Ovary (tissue), 3 donors: ENCODE measurements around the gene SLIT3.

Source experiments
- EP300 ChIP-seq: sonication (generic); formaldehyde crosslinking; IDR thresholded peaks from one replicate; pipeline ENCODE4 v1.6.1; 2017; ENCODE audit warnings: antibody characterized with exemption
- POLR2A ChIP-seq: fragments of 450-650 bp; IDR thresholded peaks from one replicate; pipeline ENCODE4 v1.6.1; 2017; ENCODE audit warnings: antibody characterized with exemption, mild to moderate bottlenecking, moderate library complexity
- TF ChIP-seq, protein P1 (sequence below), 3 donors: fragments of 450-650 bp in 2 of 3; fragments of 200-600 bp in 1 of 3; IDR thresholded peaks; one replicate each; pipeline versions ENCODE4 v1.5.1 to v1.8.0; 2016 to 2022; ENCODE audit warnings: antibody characterized with exemption in 3 of 3, mild to moderate bottlenecking in 1 of 3
- donor health status: DM: no; HTN: no; CAD: no.

DNA sequence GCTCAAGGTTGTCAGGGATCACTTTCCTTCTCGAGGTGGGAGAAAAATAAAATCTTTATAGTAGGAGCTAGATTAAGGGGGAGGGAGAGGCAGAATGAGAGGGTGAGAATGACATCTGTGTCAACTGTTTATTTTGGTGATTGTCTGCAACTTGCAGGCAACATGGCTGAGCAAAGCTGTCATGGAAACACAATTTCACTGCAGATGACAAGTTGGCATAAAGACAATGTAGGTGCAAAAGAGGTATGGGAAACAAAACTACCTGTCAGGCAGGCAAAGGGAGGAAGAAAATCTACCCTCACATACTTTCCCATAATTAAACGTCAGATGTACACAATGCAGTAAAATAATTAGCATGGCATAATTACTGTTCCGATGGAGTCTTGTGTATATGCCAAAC lies 167.4 kb downstream of the SLIT3 start:
- TF ChIP-seq, protein P1, sequence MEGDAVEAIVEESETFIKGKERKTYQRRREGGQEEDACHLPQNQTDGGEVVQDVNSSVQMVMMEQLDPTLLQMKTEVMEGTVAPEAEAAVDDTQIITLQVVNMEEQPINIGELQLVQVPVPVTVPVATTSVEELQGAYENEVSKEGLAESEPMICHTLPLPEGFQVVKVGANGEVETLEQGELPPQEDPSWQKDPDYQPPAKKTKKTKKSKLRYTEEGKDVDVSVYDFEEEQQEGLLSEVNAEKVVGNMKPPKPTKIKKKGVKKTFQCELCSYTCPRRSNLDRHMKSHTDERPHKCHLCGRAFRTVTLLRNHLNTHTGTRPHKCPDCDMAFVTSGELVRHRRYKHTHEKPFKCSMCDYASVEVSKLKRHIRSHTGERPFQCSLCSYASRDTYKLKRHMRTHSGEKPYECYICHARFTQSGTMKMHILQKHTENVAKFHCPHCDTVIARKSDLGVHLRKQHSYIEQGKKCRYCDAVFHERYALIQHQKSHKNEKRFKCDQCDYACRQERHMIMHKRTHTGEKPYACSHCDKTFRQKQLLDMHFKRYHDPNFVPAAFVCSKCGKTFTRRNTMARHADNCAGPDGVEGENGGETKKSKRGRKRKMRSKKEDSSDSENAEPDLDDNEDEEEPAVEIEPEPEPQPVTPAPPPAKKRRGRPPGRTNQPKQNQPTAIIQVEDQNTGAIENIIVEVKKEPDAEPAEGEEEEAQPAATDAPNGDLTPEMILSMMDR (IDR thresholded peaks at IDR 0.05), result no peak
- TF ChIP-seq POLR2A, result no peak
- no peak for TF ChIP-seq EP300
